Kidney epithelial cell (primary cell): ENCODE measurements around the gene TAC4. TPM values are rescaled to one million over a fixed set of nuclear protein-coding genes. Genes with fewer than 3 reads are reported as not detected.

ENCODE experiments used
- DNase-seq: peaks from one replicate; pipeline ENCODE4 v3.0.0-alpha.2; 2010; ENCODE audit warnings: low read depth
- H3K27me3 ChIP-seq: 2 replicates; pipeline ENCODE4 v1.6.0; 2011; ENCODE audit warnings: low read length; ENCODE audit not compliant: control insufficient read depth, insufficient read depth
- H3K36me3 ChIP-seq: 2 replicates; pipeline ENCODE4 v1.5.1; 2011; ENCODE audit warnings: low read length; ENCODE audit not compliant: control insufficient read depth, insufficient read depth
- H3K4me3 ChIP-seq: 2 replicates; pipeline ENCODE4 v1.5.1; 2011; ENCODE audit warnings: low read depth, mild to moderate bottlenecking, control low read depth, low read length
- CTCF ChIP-seq: IDR thresholded peaks from 2 replicates; pipeline ENCODE4 v1.5.1; 2011; ENCODE audit warnings: mild to moderate bottlenecking, moderate library complexity, low read length, control low read depth, inconsistent platforms; ENCODE audit not compliant: insufficient read depth, poor library complexity, severe bottlenecking
- total RNA-seq: library from RNA; depleted of rRNA; stranded (reverse); fragments of >200 nt; gene quantifications from 2 replicates; pipeline ENCODE4 v1.2.3, GENCODE V29; 2015

The TAC4 gene
- total RNA-seq, 1 donor from 2014 or later = not detected

DNA sequence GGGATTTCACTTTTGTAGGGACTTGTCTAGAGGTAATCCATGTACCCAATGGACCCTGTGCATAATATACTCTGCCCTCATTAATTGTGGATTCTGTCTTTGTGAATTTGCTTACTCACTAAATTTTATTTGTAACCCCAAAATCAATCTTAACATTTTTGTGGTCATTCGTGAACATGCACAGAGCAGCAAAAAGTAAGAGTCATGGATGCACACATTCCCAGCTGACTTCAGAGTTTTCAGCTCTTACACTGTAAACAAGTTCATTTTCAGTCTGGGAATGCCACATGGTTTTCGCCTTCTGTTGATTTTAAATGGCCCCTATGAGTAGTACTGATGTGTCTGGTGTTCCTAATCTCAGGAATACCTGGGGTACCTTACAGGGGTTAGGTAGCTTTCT lies 24.3 kb downstream of the TAC4 start:
- no peak overlapping the region for H3K4me3 ChIP-seq
- H3K27me3 ChIP-seq = no peaks in the 10 kb centered on the region
- no peaks in the 10 kb centered on the region for H3K36me3 ChIP-seq
- no peak for DNase-seq
- no peak for TF ChIP-seq CTCF

- TF ChIP-seq CTCF = no peak
- H3K36me3 ChIP-seq = no peaks in the 10 kb centered on the region
- H3K27me3 ChIP-seq = no peaks in the 10 kb centered on the region
- no peak for DNase-seq
- H3K4me3 ChIP-seq = no peak overlapping the region
These were observed 25.0 kb downstream of the TAC4 start for GRCh38 chr17:49822829-49823228.

- TF ChIP-seq CTCF = no peak
- no peak overlapping the region for H3K4me3 ChIP-seq
- H3K36me3 ChIP-seq = peaks cover 2% of the 10 kb centered on the region
- H3K27me3 ChIP-seq = no peaks in the 10 kb centered on the region
- no peak for DNase-seq
These were observed 26.0 kb downstream of the TAC4 start for GRCh38 chr17:49821916-49822315.

GRCh38 chr17:49821466-49821865 lies 26.4 kb downstream of the TAC4 start:
- TF ChIP-seq CTCF = no peak
- DNase-seq = no peak

DNA sequence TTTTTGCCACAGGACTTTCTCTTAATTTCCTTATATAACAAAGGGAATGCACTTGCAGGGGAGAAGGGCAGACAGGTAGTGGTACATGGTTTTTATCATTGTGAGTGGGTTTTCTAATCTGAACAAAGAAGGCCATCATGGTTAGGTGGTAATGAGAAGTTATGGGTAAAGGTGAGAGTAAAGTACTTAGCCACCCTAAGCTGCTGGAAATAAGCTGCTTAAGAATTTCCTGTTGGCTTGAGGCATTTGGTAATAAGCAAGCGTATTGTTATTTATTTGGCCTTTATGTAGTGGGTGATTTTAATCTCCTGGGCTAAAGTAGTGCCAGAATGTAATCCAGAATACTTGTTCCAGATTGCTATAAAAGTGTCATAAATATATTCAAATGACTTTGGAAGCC lies 27.1 kb downstream of the TAC4 start:
- DNase-seq = no peak
- no peak for TF ChIP-seq CTCF
- H3K4me3 ChIP-seq = no peak overlapping the region
- H3K36me3 ChIP-seq = peaks cover 2% of the 10 kb centered on the region
- H3K27me3 ChIP-seq = no peaks in the 10 kb centered on the region

More at GRCh38 chr17:49821466-49821865, 26.4 kb downstream of the TAC4 start:
- Histone ChIP-seq H3K4me3 (no peak overlapping the region), H3K36me3 (peaks cover 2% of the 10 kb centered on the region), H3K27me3 (no peaks in the 10 kb centered on the region)

DNA sequence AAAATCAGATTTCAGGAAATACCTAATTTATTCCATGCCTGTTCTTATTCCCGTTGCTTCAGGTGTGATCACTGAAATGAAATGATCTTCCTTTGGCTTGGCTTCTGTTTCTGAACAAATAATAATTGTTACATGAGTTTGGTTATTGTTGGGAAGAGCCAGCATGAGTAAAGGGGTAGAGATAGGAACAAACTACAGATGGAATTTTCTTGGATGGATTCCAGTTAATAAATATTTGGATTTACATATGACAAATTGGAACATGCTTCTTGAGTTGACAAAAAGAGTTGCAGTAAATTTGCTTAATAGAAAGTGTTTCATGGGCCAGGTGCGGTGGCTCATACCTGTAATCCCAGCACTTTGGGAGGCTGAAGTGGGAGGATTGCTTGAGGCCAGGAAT lies 28.2 kb downstream of the TAC4 start:
- Histone ChIP-seq H3K4me3 (no peak overlapping the region), H3K27me3 (no peaks in the 10 kb centered on the region), H3K36me3 (peaks cover 2% of the 10 kb centered on the region)
- no peak for TF ChIP-seq CTCF
- DNase-seq = no peak
